BLaER1 treated with 17β-estradiol and CSF1 and Interleukin-3, amounts not matched to agents 10 nM and 100 nM (cell line): Measurements from ENCODE around the gene MTMR11.
A peak's percentile ranks its signal among the peaks of the same experiment; 100 is the strongest.
"Not testable (repeated sequence)": the region's sequence is repeated elsewhere in the genome, so short reads cannot be mapped to it uniquely, and the experiment has no call there.

Experiments
- H3K27ac ChIP-seq, 11 experiments: shearing (Covaris generic); formaldehyde crosslinking; 2 replicates each; pipeline ENCODE4 v1.8.1; 2022
- H3K27me3 ChIP-seq, 11 experiments: shearing (Covaris generic); formaldehyde crosslinking; 2 replicates each; pipeline ENCODE4 v1.8.1; 2022
- H3K36me3 ChIP-seq, 11 experiments: shearing (Covaris generic); formaldehyde crosslinking; 2 replicates each; pipeline ENCODE4 v1.8.1; 2022
- H3K4me1 ChIP-seq, 10 experiments: shearing (Covaris generic); formaldehyde crosslinking; 2 replicates each; pipeline ENCODE4 v1.8.1; 2022
- H3K4me2 ChIP-seq, 11 experiments: shearing (Covaris generic); formaldehyde crosslinking; 2 replicates each; pipeline ENCODE4 v1.8.1; 2022
- H3K4me3 ChIP-seq, 10 experiments: shearing (Covaris generic); formaldehyde crosslinking; 2 replicates each; pipeline ENCODE4 v1.8.1; 2022
- H3K9ac ChIP-seq, 11 experiments: shearing (Covaris generic); formaldehyde crosslinking; 2 replicates each; pipeline ENCODE4 v1.8.1; 2022
- H3K9me3 ChIP-seq, 11 experiments: shearing (Covaris generic); formaldehyde crosslinking; replicated peaks in 1 of 11; 2 replicates each; pipeline ENCODE4 v1.8.1; 2022
- H4K20me1 ChIP-seq, 11 experiments: shearing (Covaris generic); formaldehyde crosslinking; 2 replicates each; pipeline ENCODE4 v1.8.1; 2022
- Cebpa-rat ChIP-seq, 11 experiments: shearing (Covaris generic); IDR thresholded peaks; 2 replicates each; pipeline ENCODE4 v1.8.1; 2022

The MTMR11 gene

GRCh38 chr1:149899460-149900284, 37.0 kb downstream of the MTMR11 start, which contains the start of gene BOLA1:
Gene BOLA1 (plus strand): TSS chr1:149899568. CDS start chr1:149900060, 492 bp downstream.
- peaks cover 0 to 32% (median 10%) of the 10 kb centered on the region in 11 experiments; a peak in 11 of 22 replicates for H3K36me3 ChIP-seq
- H3K4me2 ChIP-seq: peak within 1 kb of the TSS; percentile 87 to 97 (median 93)
- peak within 1 kb of the TSS; percentile 39 to 85 (median 81); a peak in 21 of 22 replicates for H3K27ac ChIP-seq
- no peaks in the 10 kb centered on the region for H3K27me3 ChIP-seq
- no peak for TF ChIP-seq Cebpa-rat (IDR thresholded peaks at IDR 0.05)
- peak within 1 kb of the TSS; percentile 58 to 75 (median 66) for H3K4me3 ChIP-seq
- no peaks in the 10 kb centered on the region for H4K20me1 ChIP-seq
- peaks cover 8 to 13% (median 11%) of the 10 kb centered on the region in 10 experiments for H3K4me1 ChIP-seq
- H3K9me3 ChIP-seq: peaks cover 0 to 18% (median 6%) of the 10 kb centered on the region in 11 experiments; a peak in 7 of 22 replicates
- peak within 1 kb of the TSS; percentile 71 to 87 (median 82) for H3K9ac ChIP-seq

- no peak overlapping the region for H3K4me3 ChIP-seq
- H3K27ac ChIP-seq: no peak overlapping the region
- TF ChIP-seq Cebpa-rat (IDR thresholded peaks at IDR 0.05): no peak
- H4K20me1 ChIP-seq: no peaks in the 10 kb centered on the region
- peaks cover 0 to 2% (median 0%) of the 10 kb centered on the region in 11 experiments; a peak in 1 of 22 replicates for H3K36me3 ChIP-seq
- no peak overlapping the region for H3K4me2 ChIP-seq
- no peak overlapping the region for H3K9ac ChIP-seq
- H3K4me1 ChIP-seq: peaks cover 12 to 18% (median 13%) of the 10 kb centered on the region in 10 experiments
- no peaks in the 10 kb centered on the region for H3K27me3 ChIP-seq
- H3K9me3 ChIP-seq: peaks cover 0 to 18% (median 6%) of the 10 kb centered on the region in 11 experiments; a peak in 7 of 22 replicates
Measured at GRCh38 chr1:149896575-149896974, 40.1 kb downstream of the MTMR11 start.

GRCh38 chr1:149888999-149889289, 47.7 kb downstream of the MTMR11 start:
- peak overlapping the region; percentile 88 to 97 (median 95) for H3K27ac ChIP-seq
- H3K4me3 ChIP-seq: peak overlapping the region; percentile 60 to 80 (median 76)
- no peak for TF ChIP-seq Cebpa-rat (IDR thresholded peaks at IDR 0.05)
- no peaks in the 10 kb centered on the region for H3K27me3 ChIP-seq
- no peaks in the 10 kb centered on the region for H3K9me3 ChIP-seq
- peaks cover 27 to 43% (median 36%) of the 10 kb centered on the region in 10 experiments for H3K4me1 ChIP-seq
- H3K9ac ChIP-seq: peak overlapping the region; percentile 87 to 97 (median 94)
- H3K4me2 ChIP-seq: peak overlapping the region; percentile 71 to 92 (median 87)
- H3K36me3 ChIP-seq: no peaks in the 10 kb centered on the region
- peaks cover 11 to 25% (median 22%) of the 10 kb centered on the region in 11 experiments; a peak in 13 of 22 replicates for H4K20me1 ChIP-seq

GRCh38 chr1:149888247-149888998, 48.3 kb downstream of the MTMR11 start:
- Histone ChIP-seq H3K36me3 (no peaks in the 10 kb centered on the region), H3K4me1 (peaks cover 32 to 48% (median 41%) of the 10 kb centered on the region in 10 experiments), H3K9ac (peak overlapping the region; percentile 87 to 97 (median 94)), H3K27ac (peak overlapping the region; percentile 88 to 97 (median 95)), H3K9me3 (no peaks in the 10 kb centered on the region), H3K27me3 (no peaks in the 10 kb centered on the region), H3K4me2 (peak overlapping the region; percentile 71 to 92 (median 87)), H3K4me3 (peak overlapping the region; percentile 60 to 80 (median 76)), H4K20me1 (peaks cover 11 to 29% (median 22%) of the 10 kb centered on the region in 11 experiments; a peak in 13 of 22 replicates)
- no peak for TF ChIP-seq Cebpa-rat (IDR thresholded peaks at IDR 0.05)

GRCh38 chr1:149887456-149888246, 49.0 kb downstream of the MTMR11 start:
- no peaks in the 10 kb centered on the region for H3K27me3 ChIP-seq
- peak in 6 of 11 experiments; percentile 24 to 63 (median 48); a peak in 8 of 22 replicates for TF ChIP-seq Cebpa-rat (IDR thresholded peaks at IDR 0.05)
- H3K4me1 ChIP-seq: peaks cover 32 to 48% (median 41%) of the 10 kb centered on the region in 10 experiments
- H3K27ac ChIP-seq: peak overlapping the region; percentile 88 to 97 (median 95)
- H3K4me2 ChIP-seq: peak overlapping the region; percentile 77 to 92 (median 88)
- H4K20me1 ChIP-seq: peaks cover 11 to 37% (median 24%) of the 10 kb centered on the region in 11 experiments; a peak in 13 of 22 replicates
- no peaks in the 10 kb centered on the region for H3K9me3 ChIP-seq
- H3K36me3 ChIP-seq: no peaks in the 10 kb centered on the region
- H3K4me3 ChIP-seq: peak overlapping the region; percentile 60 to 80 (median 76)
- H3K9ac ChIP-seq: peak overlapping the region; percentile 87 to 97 (median 94)

GRCh38 chr1:149887196-149887455, 49.6 kb downstream of the MTMR11 start:
- H3K9ac ChIP-seq: peak overlapping the region; percentile 87 to 97 (median 94)
- not testable (repeated sequence) for H3K27me3 ChIP-seq, H3K9me3 ChIP-seq, H3K36me3 ChIP-seq
- peaks cover 32 to 48% (median 41%) of the 10 kb centered on the region in 10 experiments for H3K4me1 ChIP-seq
- H3K4me3 ChIP-seq: peak overlapping the region; percentile 60 to 80 (median 76)
- H3K4me2 ChIP-seq: peak overlapping the region; percentile 77 to 92 (median 87)
- H4K20me1 ChIP-seq: peaks cover 11 to 40% (median 26%) of the 10 kb centered on the region in 11 experiments; a peak in 15 of 22 replicates
- peak overlapping the region; percentile 88 to 97 (median 95) for H3K27ac ChIP-seq

GRCh38 chr1:149886396-149887195, 50.1 kb downstream of the MTMR11 start:
- TF ChIP-seq Cebpa-rat (IDR thresholded peaks at IDR 0.05): no peak
- peak overlapping the region; percentile 84 to 96 (median 91) for H3K4me2 ChIP-seq
- no peaks in the 10 kb centered on the region for H3K9me3 ChIP-seq
- peaks cover 11 to 40% (median 27%) of the 10 kb centered on the region in 11 experiments; a peak in 15 of 22 replicates for H4K20me1 ChIP-seq
- peaks cover 32 to 43% (median 38%) of the 10 kb centered on the region in 10 experiments for H3K4me1 ChIP-seq
- H3K36me3 ChIP-seq: no peaks in the 10 kb centered on the region
- H3K4me3 ChIP-seq: peak overlapping the region; percentile 60 to 80 (median 76)
- H3K27ac ChIP-seq: peak overlapping the region; percentile 88 to 97 (median 95)
- H3K9ac ChIP-seq: peak overlapping the region; percentile 87 to 97 (median 94)
- no peaks in the 10 kb centered on the region for H3K27me3 ChIP-seq

- not testable (repeated sequence) for H3K9me3 ChIP-seq, H3K36me3 ChIP-seq, H3K27me3 ChIP-seq
- Histone ChIP-seq H4K20me1 (peaks cover 11 to 46% (median 27%) of the 10 kb centered on the region in 11 experiments; a peak in 15 of 22 replicates), H3K9ac (peak overlapping the region; percentile 87 to 97 (median 94)), H3K27ac (peak overlapping the region; percentile 88 to 97 (median 94)), H3K4me2 (peak overlapping the region; percentile 84 to 96 (median 90)), H3K4me1 (peaks cover 28 to 37% (median 34%) of the 10 kb centered on the region in 10 experiments), H3K4me3 (peak overlapping the region; percentile 59 to 80 (median 76))
Measured at GRCh38 chr1:149886121-149886395, 50.6 kb downstream of the MTMR11 start.
